GM20000 (cell line): ENCODE results near the gene PLEKHM1.

Experiments used
- DNase-seq: peaks from one replicate; pipeline ENCODE4 v3.0.0; 2012; ENCODE audit warnings: low spot score
- TF ChIP-seq, protein P1 (sequence below): IDR thresholded peaks from 2 replicates; pipeline ENCODE4 v1.5.1; 2012; ENCODE audit warnings: mild to moderate bottlenecking, control low read depth; ENCODE audit errors: extremely low read depth, missing control alignments

Gene PLEKHM1

DNA sequence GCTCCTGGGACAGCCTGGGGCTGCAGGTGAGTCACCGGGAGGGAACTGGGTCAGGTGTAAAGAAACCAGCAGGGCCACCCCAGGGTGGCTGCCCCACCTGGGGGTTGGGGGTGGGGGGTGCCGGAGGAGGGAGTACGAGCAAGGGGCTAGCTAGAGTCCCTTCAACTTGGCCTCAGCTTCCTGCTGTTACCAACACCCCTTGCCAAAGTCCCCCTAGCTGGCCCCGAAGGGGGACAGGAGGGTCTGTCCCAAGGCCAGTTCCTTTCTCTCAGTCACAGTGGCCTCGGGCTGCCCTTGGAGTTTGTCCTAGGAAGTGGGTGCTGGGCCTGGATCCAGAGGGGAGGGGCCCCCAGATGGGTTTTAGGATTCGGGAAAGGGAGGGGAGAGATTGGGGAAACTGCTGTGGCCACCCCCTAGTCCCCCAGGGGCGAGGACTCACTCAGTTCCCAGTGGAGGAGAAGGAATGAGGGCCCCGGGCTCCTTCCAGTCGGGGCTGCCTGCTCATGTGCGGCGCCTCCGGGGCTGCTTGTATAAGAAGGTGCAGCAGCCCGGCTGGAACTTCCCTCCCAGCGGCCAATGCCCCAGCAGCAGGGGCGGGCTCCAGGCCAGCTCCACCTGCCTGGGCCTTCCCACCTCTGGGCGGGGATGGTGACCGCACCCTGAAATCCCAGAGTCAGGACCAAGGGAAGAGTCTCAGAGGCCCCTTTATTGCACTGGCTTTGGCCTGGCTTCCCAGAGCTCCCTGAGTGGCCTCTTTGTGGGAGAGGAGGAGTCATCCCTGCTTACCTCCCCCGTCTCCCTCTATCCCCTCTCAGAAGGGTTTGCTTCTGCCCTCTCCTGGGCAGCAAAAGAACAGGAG, 65.2 kb downstream of the PLEKHM1 start:
- TF ChIP-seq, protein P1, sequence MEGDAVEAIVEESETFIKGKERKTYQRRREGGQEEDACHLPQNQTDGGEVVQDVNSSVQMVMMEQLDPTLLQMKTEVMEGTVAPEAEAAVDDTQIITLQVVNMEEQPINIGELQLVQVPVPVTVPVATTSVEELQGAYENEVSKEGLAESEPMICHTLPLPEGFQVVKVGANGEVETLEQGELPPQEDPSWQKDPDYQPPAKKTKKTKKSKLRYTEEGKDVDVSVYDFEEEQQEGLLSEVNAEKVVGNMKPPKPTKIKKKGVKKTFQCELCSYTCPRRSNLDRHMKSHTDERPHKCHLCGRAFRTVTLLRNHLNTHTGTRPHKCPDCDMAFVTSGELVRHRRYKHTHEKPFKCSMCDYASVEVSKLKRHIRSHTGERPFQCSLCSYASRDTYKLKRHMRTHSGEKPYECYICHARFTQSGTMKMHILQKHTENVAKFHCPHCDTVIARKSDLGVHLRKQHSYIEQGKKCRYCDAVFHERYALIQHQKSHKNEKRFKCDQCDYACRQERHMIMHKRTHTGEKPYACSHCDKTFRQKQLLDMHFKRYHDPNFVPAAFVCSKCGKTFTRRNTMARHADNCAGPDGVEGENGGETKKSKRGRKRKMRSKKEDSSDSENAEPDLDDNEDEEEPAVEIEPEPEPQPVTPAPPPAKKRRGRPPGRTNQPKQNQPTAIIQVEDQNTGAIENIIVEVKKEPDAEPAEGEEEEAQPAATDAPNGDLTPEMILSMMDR: no peak
- DNase-seq: peak; percentile 3

DNA sequence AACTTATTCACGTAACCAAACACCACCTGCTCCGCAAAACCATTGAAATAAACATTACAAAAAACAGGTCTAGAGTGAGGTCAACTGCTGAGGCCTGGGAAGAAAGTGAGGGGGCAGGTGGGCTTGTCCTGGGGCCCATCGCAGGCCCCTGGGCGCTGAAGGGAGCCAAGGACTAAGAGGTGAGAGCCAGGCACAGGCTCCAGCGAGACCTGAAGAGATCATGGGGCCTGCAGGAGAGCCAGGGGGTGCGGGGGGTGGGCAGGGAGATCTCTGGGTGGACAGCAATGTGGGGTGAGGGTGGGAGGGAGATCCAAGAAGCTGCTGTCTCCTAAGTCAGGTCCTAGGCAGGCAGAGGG, 65.8 kb downstream of the PLEKHM1 start:
- TF ChIP-seq, protein P1: no peak

DNA sequence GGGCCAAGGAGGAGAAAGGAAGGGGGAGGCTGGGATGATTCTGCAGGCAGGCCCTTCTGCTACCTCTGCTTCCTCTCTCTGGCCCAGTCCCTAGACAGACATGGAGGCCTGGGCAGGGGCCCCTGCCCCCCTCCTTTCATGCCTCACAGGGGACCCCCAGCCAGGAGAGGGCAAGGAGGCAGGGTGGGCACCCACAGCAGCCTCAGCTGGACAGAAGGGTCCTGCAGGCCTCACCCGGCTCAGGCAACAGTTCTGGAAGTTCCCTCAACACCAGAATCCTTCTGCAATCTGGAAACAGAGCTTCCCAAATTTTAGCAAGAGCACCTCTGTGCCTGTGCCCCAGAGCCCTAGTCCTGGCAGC, 66.6 kb downstream of the PLEKHM1 start:
- no peak for DNase-seq
- TF ChIP-seq, protein P1: no peak

More for the DNA sequence above, 65.8 kb downstream of the PLEKHM1 start:
- no peak for DNase-seq

DNA sequence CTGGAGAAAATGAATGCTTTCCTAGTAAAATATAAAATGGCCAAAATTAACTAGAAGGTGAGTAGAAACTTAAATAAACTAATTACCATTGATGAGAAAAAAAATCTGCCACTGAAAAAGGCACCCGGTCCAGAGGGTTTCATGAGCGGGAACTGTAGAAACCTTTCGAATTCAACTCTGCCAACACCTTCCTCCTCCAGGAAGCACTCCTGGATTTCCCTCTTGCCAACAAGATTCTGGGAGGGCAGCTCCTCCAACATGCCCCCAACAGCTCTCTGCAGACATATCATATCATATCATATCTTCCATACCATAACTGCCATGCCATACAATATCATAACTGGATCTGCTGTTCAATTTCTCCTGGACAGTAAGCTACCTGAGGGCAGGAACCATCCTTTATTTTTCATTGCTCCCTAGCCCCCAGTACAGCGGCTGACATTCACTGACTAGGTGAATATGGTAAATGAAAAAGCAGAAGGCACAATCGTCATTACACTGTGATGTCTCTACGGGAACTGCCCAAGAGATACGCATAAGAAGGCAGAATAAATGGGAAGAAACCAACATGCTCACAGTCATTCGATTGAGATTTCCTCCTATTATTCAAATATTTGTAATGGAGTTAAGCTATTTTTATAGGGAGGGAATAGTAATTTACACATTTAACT, 67.1 kb downstream of the PLEKHM1 start:
- TF ChIP-seq, protein P1: no peak
- DNase-seq: no peak

DNA sequence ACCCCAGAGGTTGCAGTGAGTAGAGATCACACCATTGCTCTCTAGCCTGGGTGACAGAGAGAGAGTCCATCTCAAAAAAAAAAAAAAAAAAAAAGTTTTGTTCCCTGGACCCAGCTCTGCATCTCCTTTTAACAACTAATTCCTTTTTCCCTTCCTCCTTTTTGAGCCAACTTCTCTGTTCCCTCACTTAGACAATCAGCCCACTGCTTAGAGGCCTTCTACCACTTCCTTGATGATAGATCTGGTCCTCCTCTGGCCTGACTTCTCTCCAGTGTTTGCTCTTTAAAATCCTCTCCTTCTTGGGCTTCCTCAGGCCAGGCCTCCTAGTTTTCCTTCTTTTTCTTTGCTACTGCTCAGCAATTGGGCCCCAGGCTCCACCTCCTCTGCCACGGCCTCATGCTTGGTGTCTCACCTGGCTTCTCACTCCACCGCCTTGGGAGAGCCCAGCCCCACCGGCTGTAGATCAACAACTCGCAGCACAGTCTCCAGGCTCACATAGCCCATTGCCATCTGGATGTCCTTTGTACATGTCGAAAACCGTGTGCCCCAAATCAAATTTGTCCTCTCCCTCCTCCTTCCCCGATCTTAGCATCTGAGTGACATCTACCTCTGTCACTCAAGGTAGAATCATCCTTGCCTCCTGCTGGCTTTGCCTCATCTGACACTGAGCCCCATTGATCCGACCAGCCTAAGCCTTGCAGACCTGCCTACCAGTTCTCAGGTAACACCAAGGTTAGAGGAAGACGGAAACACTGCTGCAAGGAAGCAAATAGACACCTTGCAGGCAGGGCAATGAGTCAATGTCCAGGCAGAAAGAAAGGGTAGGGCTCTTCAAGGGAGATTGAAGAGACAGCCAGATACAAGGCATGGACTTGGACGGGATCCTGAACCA, 75.3 kb downstream of the PLEKHM1 start:
- no peak for DNase-seq

DNA sequence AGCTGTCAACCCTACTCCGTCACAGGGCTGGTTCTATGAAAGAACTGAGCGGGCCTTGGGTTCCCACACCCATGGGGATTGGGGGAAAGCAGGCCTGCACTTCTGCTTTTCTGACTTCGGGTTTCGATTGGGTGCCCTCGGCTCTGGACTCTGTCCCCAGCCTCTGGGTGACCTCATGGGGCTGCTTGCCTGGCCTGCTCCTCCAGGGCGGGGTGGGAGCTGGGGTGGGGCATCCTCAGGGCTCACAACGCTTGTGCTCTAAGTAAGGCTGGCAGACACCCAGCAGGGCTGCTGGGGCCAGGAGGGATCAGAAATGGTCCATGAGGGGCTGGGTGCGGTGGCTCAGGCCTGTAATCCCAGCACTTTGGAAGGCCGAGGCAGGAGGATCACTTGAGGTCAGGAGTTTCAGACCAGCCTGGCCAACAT, 77.0 kb downstream of the PLEKHM1 start:
- TF ChIP-seq, protein P1: no peak
- DNase-seq: peak; percentile 76

More for the DNA sequence above, 75.3 kb downstream of the PLEKHM1 start:
- TF ChIP-seq, protein P1: no peak
